NCI-H446 (cell line): ENCODE measurements around the gene TSTD1.
"Not testable (repeated sequence)": the region's sequence is repeated elsewhere in the genome, so short reads cannot be mapped to it uniquely, and the experiment has no call there.

Experiments
- DNase-seq, 2 experiments: peaks; one replicate each; lab custom pipeline; 2025; lab: John Stamatoyannopoulos, UW

Gene TSTD1

GRCh38 chr1:161068306-161069234 is 29.8 kb upstream of the TSTD1 start:
- no peak for DNase-seq

DNA sequence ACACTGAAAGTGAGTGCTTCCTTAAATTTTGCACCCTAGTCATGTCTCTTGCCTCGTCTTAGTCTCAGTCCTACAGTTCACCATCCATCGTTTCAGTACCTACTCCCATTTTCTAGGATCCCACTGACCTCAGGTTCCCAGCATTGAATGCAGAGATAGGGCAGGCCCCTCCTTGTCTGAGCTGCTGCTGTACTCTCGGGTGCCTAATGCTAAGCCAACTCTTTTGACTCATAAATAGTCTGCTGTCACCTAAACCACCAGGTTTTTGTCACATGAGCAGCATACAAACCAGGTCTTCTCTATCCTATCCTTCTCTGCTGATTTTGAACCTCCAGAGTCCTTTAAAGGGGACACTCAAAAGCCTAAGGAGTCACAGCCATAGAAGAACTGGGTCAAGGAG is 27.9 kb upstream of the TSTD1 start:
- DNase-seq: no peak

DNA sequence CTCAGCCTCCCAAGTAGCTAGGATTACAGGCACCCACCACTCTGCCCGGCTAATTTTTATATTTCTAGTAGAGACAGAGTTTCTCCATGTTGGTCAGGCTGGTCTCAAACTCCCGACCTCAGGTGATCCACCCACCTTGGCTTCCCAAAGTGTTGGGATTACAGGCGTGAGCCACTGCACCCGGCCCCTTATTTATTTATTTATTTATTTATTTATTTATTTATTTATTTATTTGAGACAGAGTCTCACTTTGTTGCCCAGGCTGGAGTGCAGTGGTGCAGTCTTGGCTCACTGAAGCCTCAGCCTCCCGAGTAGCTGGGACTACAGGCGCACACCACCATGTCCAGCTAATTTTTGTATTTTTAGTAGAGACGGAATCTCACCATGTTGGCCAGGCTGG is 26.9 kb upstream of the TSTD1 start:
- not testable (repeated sequence) for DNase-seq

DNA sequence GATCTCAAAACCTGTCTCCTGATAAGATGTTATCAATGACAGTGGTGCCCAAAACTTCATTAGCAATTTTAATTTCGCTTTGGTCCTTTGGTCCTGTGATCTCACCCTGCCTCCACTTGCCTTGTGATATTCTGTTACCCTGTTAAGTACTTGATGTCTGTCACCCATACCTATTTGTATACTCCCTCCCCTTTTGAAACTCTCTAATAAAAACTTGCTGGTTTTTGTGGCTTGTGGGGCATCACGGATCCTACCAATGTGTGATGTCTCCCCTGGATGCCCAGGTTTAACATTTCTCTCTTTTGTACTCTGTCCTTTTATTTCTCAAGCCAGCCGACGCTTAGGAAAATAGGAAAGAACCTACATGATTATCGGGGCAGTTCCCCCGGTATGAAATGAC is 25.2 kb upstream of the TSTD1 start:
- DNase-seq: not testable (repeated sequence)

DNA sequence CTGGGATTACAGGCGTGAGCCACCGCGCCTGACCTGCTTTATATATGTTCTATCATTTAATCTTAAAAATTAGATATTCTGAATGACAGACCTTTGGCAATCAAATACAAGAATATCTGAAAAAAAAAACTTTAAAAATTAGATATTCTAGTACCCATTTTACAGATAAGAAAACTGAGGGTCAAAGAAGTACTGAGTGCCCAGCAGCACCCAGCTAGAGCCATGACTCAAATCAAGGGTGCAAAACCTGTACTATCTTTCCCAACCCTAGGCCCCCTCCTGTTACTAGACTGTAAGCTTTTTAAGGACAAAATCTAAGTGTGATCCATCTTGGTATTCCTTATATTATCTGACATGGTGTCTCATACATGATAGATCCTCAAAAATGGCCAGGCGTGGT is 22.7 kb upstream of the TSTD1 start:
- DNase-seq: no peak

DNA sequence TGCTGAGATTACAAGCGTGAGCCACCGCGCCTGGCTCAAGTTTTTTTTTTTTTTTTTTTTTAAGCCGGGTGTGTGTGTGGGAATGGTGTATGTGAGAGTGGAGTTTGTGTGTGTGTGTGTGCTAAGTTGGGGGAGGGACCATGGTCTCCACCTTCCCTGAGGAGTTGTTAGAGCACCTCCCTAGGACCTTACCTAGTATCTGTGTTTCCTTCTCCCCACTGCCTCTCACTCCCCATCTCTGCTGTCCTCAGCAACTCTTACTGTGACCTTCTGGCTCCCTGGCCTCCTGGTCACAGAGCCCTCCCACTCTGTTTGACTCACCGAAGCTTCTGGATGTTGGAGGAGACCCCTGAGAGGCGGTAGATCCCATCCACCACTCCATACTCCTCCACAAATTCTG is 20.5 kb upstream of the TSTD1 start:
- DNase-seq: no peak

- no peak for DNase-seq
Measured at GRCh38 chr1:161054805-161055204, 16.0 kb upstream of the TSTD1 start.

- no peak for DNase-seq
Measured at GRCh38 chr1:161054232-161054631, 15.5 kb upstream of the TSTD1 start.

- DNase-seq: no peak
Measured at GRCh38 chr1:161052899-161053298, 14.1 kb upstream of the TSTD1 start.

- no peak for DNase-seq
Measured at GRCh38 chr1:161051219-161051618, 12.5 kb upstream of the TSTD1 start.

- DNase-seq: no peak
Measured at GRCh38 chr1:161048949-161049722, 10.4 kb upstream of the TSTD1 start.

DNA sequence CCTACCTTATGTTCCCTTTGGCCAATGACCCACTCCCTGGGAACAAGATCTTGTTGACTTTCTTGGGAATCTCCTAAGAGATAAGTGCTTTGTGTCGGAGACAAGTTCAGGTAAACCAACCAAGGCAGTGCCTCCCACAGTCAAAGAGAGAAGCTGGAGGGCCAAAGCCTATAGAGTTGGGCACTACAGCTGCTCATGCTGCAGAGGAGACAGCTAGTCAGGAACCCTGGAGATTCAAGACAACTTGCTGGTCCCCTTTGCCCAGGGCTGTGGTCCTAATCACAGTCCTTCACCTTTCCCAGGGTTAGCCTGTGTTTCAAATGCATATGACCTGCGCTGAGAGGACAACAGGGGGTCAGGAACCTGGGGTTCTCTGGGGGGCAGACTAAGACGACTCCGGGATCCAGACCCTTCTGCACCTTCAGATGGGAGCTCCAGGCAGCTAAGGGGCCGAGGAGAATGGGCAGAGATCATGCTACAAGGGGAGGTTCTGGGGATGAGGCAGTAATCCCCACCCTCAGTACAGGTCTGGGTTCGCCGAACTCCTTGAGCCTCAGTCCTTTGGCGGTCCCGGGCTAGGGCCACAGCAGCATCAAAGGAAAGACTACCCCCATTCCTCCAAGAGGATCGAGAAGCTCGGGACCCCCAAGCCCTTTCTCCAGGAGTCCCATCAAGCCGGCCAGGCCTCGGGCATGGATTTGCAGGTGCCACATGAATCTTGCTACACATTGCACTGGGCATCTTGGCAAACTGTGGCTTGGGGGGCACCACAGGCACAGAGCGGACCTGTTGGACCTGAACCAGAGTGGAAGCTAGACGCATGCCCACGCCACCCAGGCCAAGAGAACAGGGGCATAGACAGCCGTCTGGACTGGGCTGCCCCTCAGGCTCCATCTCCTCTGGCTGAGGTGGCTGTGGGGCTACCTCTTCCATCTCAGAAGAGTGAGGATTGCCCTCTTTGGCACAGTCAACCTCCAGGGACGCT is 9.0 kb upstream of the TSTD1 start:
- DNase-seq: no peak

DNA sequence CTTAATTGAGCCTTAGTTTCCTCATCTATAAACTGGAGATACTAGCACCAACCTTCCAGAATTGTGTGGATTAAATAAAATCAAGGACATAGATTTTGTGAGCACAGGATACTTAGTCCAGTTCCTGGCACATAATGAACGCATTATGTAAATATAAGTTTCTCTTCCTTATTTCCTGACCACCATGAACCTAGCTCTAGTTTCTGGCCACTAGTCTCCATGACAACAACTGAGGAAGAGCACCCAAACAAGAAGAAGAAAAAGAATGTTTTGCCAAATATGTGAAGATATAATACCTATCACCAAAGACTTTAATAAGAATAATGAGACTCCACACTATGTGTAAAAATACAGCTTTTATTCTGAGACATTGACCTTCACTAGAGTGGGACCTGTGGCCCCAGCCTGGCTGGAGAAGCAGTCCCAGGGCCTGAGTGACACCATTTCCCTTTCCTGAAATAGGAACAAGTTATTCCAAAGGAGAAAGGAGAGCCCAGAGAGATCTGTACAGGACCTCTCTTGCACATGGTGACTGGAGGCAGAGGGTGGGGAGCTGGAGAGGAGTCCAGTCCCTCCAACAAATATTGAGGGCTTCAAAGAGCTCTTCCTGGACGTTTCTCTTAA is 8.0 kb upstream of the TSTD1 start:
- DNase-seq: no peak

- peak; percentile 95 for DNase-seq
Measured at GRCh38 chr1:161045736-161046604, 7.2 kb upstream of the TSTD1 start, which contains the start of gene USF1. Gene USF1 (minus strand): TSS chr1:161045977. CDS start chr1:161043275, 2,702 bp downstream.

DNA sequence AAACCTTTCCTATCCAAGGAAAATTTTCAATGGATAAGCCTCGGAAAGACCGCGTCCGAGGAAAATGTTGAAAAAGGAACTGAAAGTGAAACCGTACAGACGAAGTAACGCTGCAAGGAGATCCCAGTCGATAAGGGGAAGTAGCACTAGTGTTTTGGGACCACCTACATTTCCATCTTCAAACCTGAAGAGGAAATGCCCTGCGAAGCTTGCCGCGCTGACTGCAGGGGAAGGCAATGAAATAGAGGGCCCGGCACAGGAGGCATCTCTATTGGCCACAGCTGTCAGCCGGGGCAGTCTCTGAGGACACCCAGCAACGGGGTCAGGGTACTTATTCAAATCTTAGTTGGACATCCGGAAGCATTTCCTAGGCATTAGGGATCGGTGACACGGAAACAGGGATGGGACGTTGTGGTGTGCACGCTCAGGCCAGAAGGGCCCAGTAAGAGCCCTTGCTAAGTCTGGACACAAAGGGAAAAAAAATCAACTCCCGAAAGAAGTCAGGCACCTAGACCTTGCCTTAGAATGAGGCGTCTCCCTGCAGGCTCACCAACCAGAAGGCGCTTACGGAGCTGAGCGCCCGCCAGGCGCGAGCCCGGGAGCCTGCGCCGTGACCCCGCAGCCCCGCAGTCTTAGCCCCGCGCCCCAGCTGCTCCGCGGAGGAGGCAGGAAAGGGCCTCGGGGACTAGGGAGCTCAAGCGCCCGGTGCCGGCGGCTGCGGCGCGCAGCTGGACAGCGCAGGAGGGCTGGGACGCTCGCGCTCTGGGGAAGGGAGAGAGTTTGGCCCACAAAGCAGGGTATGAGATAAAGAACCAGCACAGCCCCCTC is 6.4 kb upstream of the TSTD1 start:
- DNase-seq: peak; percentile 19 to 44

GRCh38 chr1:161044535-161044907 is 5.8 kb upstream of the TSTD1 start:
- no peak for DNase-seq

DNA sequence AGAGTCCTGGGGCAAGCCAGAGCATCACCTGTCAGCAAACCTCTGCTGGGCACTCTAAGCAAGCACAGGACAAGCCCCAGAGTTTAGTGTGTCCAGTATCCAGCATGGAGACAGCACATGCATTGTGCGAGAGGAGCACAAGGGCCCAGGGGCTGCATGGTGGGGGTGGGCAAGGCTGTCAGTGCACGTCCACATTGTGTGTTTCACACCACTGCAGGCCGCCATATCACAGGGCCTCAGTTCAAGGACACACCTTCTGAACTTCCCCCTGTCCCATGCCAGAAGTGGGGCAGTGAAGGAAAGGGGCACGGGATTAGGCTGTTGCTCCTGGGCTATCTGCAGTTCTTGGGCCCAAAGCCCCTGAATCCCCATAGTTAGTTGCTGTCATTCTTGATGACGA is 782 bp upstream of the TSTD1 start:
- no peak for DNase-seq

DNA sequence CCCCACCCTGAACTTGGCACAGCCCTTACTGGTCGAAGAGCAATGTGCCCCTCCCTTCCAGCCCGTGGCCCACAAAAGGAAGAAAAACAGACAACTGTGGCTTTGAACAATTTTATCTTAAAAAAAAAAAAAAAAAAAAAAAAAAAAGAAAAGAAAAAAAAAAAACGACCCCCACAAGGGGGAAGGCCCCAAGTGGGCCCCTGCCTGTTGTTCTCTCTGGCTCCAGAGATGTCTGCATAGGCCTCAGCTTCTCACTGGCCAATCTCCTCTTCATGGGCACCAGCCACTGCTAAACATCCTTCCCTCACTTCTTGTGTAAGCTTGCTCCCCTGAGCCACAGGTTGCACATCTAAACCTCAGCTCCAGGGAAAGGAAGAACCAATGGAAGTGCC is 386 bp upstream of the TSTD1 start:
- DNase-seq: no peak
